ENCODE measurements around the gene CSRP3.
"Not testable (repeated sequence)": the region's sequence is repeated elsewhere in the genome, so short reads cannot be mapped to it uniquely, and the experiment has no call there.

The CSRP3 gene

DNA sequence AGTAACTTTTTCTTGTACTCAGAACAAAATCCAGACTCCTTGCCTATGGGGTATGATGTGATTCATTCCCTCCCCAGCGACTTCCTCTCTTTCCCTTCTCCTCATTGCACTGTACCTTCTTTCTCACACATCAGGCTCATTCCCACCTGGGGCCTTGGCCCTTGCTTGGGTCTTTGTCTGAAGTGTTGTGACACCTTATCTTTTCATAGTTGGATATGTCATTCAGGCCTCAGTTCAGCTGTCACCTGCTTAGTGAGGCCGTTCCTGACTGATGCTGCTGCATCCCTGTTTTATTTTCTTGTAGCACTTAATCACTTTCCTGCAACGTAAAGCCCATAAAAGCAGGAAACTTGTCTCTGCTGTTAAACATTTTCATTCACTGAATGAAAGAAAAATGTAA is 44.9 kb downstream of the CSRP3 start:
- in situ Hi-C loops (cut with MboI; ENCODE audit: low pct_unique_long_range_greater_than_20kb, low sequenced_read_pairs), result no loop called here
- no peak for DNase-seq

DNA sequence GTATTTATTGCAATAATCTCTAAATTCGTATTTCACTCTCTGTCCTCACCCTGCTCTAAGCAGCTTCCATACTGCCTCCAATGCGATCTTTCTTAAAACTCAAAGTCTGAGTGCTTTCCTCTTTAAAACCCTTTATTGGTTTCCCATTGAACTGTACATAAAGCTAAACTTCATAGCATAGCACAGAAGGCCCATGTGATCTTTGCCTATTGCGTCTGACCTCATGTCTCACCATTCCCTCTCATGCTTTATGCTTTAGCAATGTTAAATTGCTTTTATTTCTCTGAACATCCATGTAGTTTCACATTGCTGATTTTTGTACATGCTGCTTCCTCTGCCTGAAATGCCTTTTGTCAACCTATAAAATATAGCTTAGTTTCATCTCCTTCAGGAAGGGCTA is 56.5 kb downstream of the CSRP3 start:
- in situ Hi-C loops (cut with MboI; ENCODE audit: low pct_unique_long_range_greater_than_20kb, low sequenced_read_pairs), result no loop called here
- DNase-seq, result no peak

- in situ Hi-C loops (cut with MboI; ENCODE audit: low pct_unique_long_range_greater_than_20kb, low sequenced_read_pairs), result not testable (repeated sequence)
Observed at GRCh38 chr11:19136884-19137283, 64.9 kb downstream of the CSRP3 start.

DNA sequence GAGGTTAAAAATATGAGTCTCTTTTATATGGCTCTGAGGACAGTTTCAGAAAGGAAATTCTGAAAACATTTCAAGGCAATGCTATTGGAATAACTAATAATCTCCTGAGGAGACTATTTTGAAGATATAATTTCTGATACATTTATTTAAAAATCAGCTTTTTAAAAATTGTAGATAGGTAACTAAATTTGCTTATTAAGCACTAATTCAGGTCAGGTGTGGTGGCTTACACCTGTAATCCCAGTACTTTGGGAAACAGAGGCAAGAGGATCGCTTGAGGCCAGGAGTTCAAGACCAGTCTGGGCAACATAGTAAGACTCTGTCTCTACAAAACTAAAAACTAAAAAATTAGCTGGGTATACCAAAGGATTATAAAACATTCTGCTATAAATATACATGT is 67.8 kb downstream of the CSRP3 start:
- in situ Hi-C loops (cut with MboI; ENCODE audit: low pct_unique_long_range_greater_than_20kb, low sequenced_read_pairs), result no loop called here
- no peak for DNase-seq

More at GRCh38 chr11:19136884-19137283, 64.9 kb downstream of the CSRP3 start:
- not testable (repeated sequence) for DNase-seq
